ENCODE results near the gene POLN. TPM values are rescaled to one million over a fixed set of nuclear protein-coding genes. Genes with fewer than 3 reads are reported as not detected.

Gene POLN
- total RNA-seq, 1 experiment from 2014 or later = 3.5 TPM

DNA sequence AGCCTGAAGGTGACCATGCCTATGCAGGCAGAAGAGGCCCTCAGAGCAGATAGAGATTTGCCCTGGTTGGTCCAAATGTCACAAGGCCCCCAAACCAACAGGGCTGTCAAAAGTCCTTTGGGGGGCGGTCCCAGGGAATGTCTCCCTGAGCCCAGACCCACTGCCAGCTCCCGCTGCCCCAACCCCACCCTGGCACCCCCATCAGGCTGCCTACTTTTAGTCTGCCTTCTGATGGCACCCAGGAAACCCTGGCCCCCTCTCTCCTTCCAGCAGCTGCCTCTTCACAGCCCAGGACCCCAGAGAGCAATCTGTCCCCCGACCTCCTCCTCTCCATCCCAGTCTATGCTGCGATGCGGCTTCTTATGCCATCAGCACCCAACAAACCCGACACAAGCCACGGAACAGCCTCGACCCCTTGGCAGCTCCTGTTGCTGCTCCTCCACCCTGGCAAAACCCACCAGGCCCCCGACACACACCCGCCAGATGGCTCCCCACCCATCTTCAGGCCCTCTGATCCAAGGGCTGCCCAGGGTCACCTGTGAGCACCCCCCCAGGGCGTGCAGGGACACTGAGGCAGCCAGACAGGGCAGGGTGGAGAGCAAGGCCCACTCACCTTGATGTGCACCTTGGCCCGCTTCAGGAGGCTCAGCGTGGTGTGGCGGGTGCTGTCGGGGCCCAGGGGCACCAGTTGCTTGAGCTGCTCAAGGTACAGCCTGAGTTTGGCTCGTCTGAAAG lies 10.0 kb upstream of the POLN start:
- no peak overlapping the region for H3K4me3 Mint-ChIP-seq
- no peaks in the 10 kb centered on the region for H3K27me3 Mint-ChIP-seq (ENCODE audit: low read depth)
- TF ChIP-seq PRRX2 (CRISPR knock-in tag; IDR thresholded peaks at IDR 0.05) = no peak
- no peak for TF ChIP-seq CTCF (IDR thresholded peaks at IDR 0.05)
- TF ChIP-seq, protein P1, sequence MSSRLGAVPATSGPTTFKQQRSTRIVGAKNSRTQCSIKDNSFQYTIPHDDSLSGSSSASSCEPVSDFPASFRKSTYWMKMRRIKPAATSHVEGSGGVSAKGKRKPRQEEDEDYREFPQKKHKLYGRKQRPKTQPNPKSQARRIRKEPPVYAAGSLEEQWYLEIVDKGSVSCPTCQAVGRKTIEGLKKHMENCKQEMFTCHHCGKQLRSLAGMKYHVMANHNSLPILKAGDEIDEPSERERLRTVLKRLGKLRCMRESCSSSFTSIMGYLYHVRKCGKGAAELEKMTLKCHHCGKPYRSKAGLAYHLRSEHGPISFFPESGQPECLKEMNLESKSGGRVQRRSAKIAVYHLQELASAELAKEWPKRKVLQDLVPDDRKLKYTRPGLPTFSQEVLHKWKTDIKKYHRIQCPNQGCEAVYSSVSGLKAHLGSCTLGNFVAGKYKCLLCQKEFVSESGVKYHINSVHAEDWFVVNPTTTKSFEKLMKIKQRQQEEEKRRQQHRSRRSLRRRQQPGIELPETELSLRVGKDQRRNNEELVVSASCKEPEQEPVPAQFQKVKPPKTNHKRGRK (CRISPR knock-in tag; IDR thresholded peaks at IDR 0.05; ENCODE audit: borderline replicate concordance) = no peak
- no peak for TF ChIP-seq SOX15 (CRISPR knock-in tag; IDR thresholded peaks at IDR 0.05)
- TF ChIP-seq EMX1 (CRISPR knock-in tag; IDR thresholded peaks at IDR 0.05) = no peak
- TF ChIP-seq TEAD1 (CRISPR knock-in tag; IDR thresholded peaks at IDR 0.05) = no peak
- TF ChIP-seq MXD4 (CRISPR knock-in tag; IDR thresholded peaks at IDR 0.05; ENCODE audit: borderline replicate concordance) = no peak
- no peak for TF ChIP-seq ATF3 (CRISPR knock-in tag; conservative IDR thresholded peaks at IDR 0.05)
- no peak for TF ChIP-seq TP53 (CRISPR knock-in tag; IDR thresholded peaks at IDR 0.05)
- no peak for TF ChIP-seq NFYB (CRISPR knock-in tag; conservative IDR thresholded peaks at IDR 0.05; ENCODE audit: low read depth)
- TF ChIP-seq ZNF425 (CRISPR knock-in tag; conservative IDR thresholded peaks at IDR 0.05) = no peak
- no peak for TF ChIP-seq ZNF416 (CRISPR knock-in tag; IDR thresholded peaks at IDR 0.05)
- no peak for TF ChIP-seq CBFB (CRISPR knock-in tag; IDR thresholded peaks at IDR 0.05; ENCODE audit: low read depth)
- TF ChIP-seq, protein P2, sequence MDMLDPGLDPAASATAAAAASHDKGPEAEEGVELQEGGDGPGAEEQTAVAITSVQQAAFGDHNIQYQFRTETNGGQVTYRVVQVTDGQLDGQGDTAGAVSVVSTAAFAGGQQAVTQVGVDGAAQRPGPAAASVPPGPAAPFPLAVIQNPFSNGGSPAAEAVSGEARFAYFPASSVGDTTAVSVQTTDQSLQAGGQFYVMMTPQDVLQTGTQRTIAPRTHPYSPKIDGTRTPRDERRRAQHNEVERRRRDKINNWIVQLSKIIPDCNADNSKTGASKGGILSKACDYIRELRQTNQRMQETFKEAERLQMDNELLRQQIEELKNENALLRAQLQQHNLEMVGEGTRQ (CRISPR knock-in tag; IDR thresholded peaks at IDR 0.05) = no peak
- TF ChIP-seq ZNF532 (CRISPR knock-in tag; IDR thresholded peaks at IDR 0.05; ENCODE audit: borderline replicate concordance) = no peak
- TF ChIP-seq ESRRA (CRISPR knock-in tag; IDR thresholded peaks at IDR 0.05; ENCODE audit: borderline replicate concordance) = no peak
- peaks cover 13% of the 10 kb centered on the region; the same call in 1 of the 2 replicates for H3K4me1 Mint-ChIP-seq
- H3K9me3 Mint-ChIP-seq = no peaks in the 10 kb centered on the region
- CTCF ChIA-PET = no interaction called here
- H3K36me3 Mint-ChIP-seq = no peaks in the 10 kb centered on the region
- DNase-seq (ENCODE audit: low spot score) = peak; percentile 7
- no peak overlapping the region for H3K27ac Mint-ChIP-seq
- POLR2A ChIA-PET = no interaction called here
- ATAC-seq = no peak

Data from WTC11 (cell line).